ENCODE results near the gene ZNF652. TPM values are rescaled to one million over a fixed set of nuclear protein-coding genes. Genes with fewer than 3 reads are reported as not detected.

Gene ZNF652
- total and polyA plus RNA-seq, 2 experiments from 2014 or later = 36.2 to 54.5 TPM

- TF ChIP-seq ZNF462 (CRISPR knock-in tag; IDR thresholded peaks at IDR 0.05) (no peak), POLR2AphosphoS5 (IDR thresholded peaks at IDR 0.05; ENCODE audit: low read depth) (no peak), EZH2phosphoT487 (IDR thresholded peaks at IDR 0.05; ENCODE audit: unreplicated experiment) (no peak)
Observed at GRCh38 chr17:49258394-49258793, 103.7 kb downstream of the ZNF652 start (continued).

DNA sequence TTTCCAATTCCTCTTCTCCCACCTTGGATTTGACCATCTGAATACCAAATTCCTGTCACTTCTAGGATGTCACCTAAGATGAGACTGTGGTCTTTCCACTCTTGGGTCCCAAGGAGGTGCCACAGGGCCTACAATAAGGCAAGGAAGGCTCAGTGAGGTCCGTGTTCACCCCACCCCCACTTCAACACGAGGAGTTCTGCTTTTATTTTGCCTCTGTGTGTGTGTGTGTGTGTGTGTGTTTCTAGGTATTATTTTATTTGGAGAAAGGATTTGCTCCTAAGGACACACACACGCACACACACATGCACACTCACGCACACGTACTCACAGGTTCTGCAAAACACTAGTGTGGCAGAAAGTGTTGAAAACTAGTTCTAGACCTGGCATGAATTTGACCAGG, 106.9 kb downstream of the ZNF652 start:
- Histone ChIP-seq H3K4me1 (ENCODE audit: insufficient read depth) (no peaks in the 10 kb centered on the region), H3K27ac (ENCODE audit: low read depth) (no peak overlapping the region), H3K79me2 (replicated peaks; ENCODE audit: insufficient read depth) (no peaks in the 10 kb centered on the region), H4K20me1 (replicated peaks; ENCODE audit: insufficient read depth) (no peaks in the 10 kb centered on the region), H3K36me3 (ENCODE audit: insufficient read depth) (no peaks in the 10 kb centered on the region), H2AFZ (no peak overlapping the region), H3K4me2 (no peak overlapping the region), H3K27me3 (ENCODE audit: insufficient read depth) (peaks cover 10% of the 10 kb centered on the region; the same call in 1 of the 2 replicates), H3K9me2 (ENCODE audit: insufficient read depth) (no peaks in the 10 kb centered on the region), H3K4me3 (no peak overlapping the region), H3F3A (replicated peaks; ENCODE audit: low read depth) (no peaks in the 10 kb centered on the region)
- ATAC-seq = no peak
- H3K4me3 Mint-ChIP-seq = no peak overlapping the region
- H3K36me3 Mint-ChIP-seq (ENCODE audit: low read depth) = no peaks in the 10 kb centered on the region
- H3K27ac Mint-ChIP-seq = no peak overlapping the region
- no peaks in the 10 kb centered on the region; the same call in 2 of the 3 replicates for H3K9me3 Mint-ChIP-seq
- H3K4me1 Mint-ChIP-seq = peaks cover 3% of the 10 kb centered on the region; the same call in 1 of the 3 replicates
- H3K27me3 Mint-ChIP-seq (ENCODE audit: insufficient read depth, low read depth, poor library complexity) = peaks cover 16% of the 10 kb centered on the region
- DNase-seq (ENCODE audit: low spot score) = no peak
- no peak for TF ChIP-seq ZNF331 (CRISPR knock-in tag; IDR thresholded peaks at IDR 0.05; ENCODE audit: low read depth)

DNA sequence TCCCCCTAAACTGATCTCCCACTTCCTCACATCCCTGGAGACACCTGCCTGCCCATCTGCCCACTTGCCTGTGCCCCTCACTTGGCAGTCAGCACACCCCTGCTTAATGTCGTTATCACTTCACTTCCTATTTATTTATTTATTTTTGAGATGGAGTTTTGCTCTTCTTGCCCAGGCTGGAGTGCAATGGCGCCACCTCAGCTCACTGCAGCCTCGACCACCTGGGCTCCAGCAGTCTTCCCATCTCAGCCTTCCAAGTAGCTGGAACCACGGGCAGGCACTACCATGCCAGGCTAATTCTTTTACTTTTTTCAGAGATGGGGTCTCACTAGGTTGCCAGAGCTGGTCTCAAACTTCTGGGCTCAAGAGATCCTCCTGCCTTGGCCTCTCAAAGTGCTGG, 108.0 kb downstream of the ZNF652 start:
- Mint-ChIP-seq H3K4me3 (no peak overlapping the region), H3K27ac (no peak overlapping the region), H3K9me3 (no peaks in the 10 kb centered on the region; the same call in 2 of the 3 replicates), H3K4me1 (peaks cover 3% of the 10 kb centered on the region; the same call in 1 of the 3 replicates), H3K27me3 (ENCODE audit: insufficient read depth, low read depth, poor library complexity) (peaks cover 10% of the 10 kb centered on the region), H3K36me3 (ENCODE audit: low read depth) (no peaks in the 10 kb centered on the region)
- TF ChIP-seq STAT1 (IDR thresholded peaks at IDR 0.05; ENCODE audit: unreplicated experiment) (no peak), CTCF (conservative IDR thresholded peaks at IDR 0.05; ENCODE audit: low read depth in 2 of 2) (peak; percentile 25 to 52)
- Histone ChIP-seq H3K27ac (ENCODE audit: low read depth) (no peak overlapping the region), H3K4me3 (no peak overlapping the region), H3K36me3 (ENCODE audit: insufficient read depth) (no peaks in the 10 kb centered on the region), H3K4me1 (ENCODE audit: insufficient read depth) (no peaks in the 10 kb centered on the region), H4K20me1 (replicated peaks; ENCODE audit: insufficient read depth) (no peaks in the 10 kb centered on the region), H3K9me2 (ENCODE audit: insufficient read depth) (no peaks in the 10 kb centered on the region), H3F3A (replicated peaks; ENCODE audit: low read depth) (no peaks in the 10 kb centered on the region), H3K79me2 (replicated peaks; ENCODE audit: insufficient read depth) (no peaks in the 10 kb centered on the region), H3K27me3 (ENCODE audit: insufficient read depth) (no peaks in the 10 kb centered on the region; the same call in 1 of the 2 replicates), H3K4me2 (no peak overlapping the region), H2AFZ (peak overlapping the region; percentile 40; the same call in 1 of the 2 replicates)
- DNase-seq (ENCODE audit: low spot score) (no peak), ATAC-seq (peak; percentile 66)

Measured in GM23338 (cell line).